Measurements from ENCODE around the gene APLN. TPM values are rescaled to one million over a fixed set of nuclear protein-coding genes. Genes with fewer than 3 reads are reported as not detected.

APLN gene
- total RNA-seq, 1 donor from 2014 or later = 2.1 TPM

DNA sequence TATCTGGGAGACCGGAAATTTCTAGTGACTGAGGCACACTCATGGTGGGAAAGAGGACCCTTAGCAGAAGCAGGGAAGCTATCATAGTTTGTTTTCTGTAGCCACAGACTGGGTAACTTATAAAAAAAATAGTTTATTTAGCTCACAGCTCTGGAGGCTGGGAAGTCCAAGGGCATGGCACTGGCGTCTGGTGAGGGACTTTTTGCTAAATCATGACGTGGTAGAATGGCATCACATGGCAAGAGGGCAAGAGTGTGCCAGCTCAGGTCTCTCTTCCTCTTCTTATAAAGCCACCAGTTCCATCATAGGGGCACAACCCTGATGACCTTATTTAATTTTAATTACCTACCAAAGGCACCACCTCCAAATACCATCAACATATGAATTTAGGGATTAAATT lies 13.3 kb downstream of the APLN start:
- Histone ChIP-seq H3K79me2 (ENCODE audit: insufficient read depth, low read length) (no peaks in the 10 kb centered on the region), H3K4me3 (ENCODE audit: insufficient read depth, low read depth, low read length) (no peak overlapping the region), H3K36me3 (ENCODE audit: insufficient read depth, low read length) (no peaks in the 10 kb centered on the region), H4K20me1 (ENCODE audit: insufficient read depth, low read length) (no peaks in the 10 kb centered on the region), H2AFZ (ENCODE audit: low read depth, low read length) (no peak overlapping the region), H3K27me3 (ENCODE audit: insufficient read depth, low read length) (no peaks in the 10 kb centered on the region), H3K9ac (ENCODE audit: low read length) (no peak overlapping the region), H3K4me1 (ENCODE audit: insufficient read depth, low read length) (no peaks in the 10 kb centered on the region), H3K9me3 (ENCODE audit: insufficient read depth, low read depth, low read length) (no peaks in the 10 kb centered on the region), H3K4me2 (ENCODE audit: low read length) (no peak overlapping the region), H3K27ac (ENCODE audit: low read depth, low read length) (no peak overlapping the region)
- Mint-ChIP-seq H3K27me3 (ENCODE audit: low read depth, unreplicated experiment) (peaks cover 26% of the 10 kb centered on the region), H3K4me1 (ENCODE audit: low read depth, unreplicated experiment) (no peaks in the 10 kb centered on the region), H3K27ac (ENCODE audit: unreplicated experiment) (no peak overlapping the region), H3K4me3 (ENCODE audit: unreplicated experiment) (no peak overlapping the region), H3K36me3 (ENCODE audit: low read depth, unreplicated experiment) (no peaks in the 10 kb centered on the region), H3K9me3 (ENCODE audit: unreplicated experiment) (no peaks in the 10 kb centered on the region)
- TF ChIP-seq, protein P1, sequence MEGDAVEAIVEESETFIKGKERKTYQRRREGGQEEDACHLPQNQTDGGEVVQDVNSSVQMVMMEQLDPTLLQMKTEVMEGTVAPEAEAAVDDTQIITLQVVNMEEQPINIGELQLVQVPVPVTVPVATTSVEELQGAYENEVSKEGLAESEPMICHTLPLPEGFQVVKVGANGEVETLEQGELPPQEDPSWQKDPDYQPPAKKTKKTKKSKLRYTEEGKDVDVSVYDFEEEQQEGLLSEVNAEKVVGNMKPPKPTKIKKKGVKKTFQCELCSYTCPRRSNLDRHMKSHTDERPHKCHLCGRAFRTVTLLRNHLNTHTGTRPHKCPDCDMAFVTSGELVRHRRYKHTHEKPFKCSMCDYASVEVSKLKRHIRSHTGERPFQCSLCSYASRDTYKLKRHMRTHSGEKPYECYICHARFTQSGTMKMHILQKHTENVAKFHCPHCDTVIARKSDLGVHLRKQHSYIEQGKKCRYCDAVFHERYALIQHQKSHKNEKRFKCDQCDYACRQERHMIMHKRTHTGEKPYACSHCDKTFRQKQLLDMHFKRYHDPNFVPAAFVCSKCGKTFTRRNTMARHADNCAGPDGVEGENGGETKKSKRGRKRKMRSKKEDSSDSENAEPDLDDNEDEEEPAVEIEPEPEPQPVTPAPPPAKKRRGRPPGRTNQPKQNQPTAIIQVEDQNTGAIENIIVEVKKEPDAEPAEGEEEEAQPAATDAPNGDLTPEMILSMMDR (IDR thresholded peaks at IDR 0.05; ENCODE audit: insufficient read depth, low read depth, low read length) = no peak
- TF ChIP-seq EZH2 (IDR thresholded peaks at IDR 0.05; ENCODE audit: insufficient read depth, low read length) = no peak
- DNase-seq (ENCODE audit: low read depth) (no peak), FAIRE-seq (no peak)

DNA sequence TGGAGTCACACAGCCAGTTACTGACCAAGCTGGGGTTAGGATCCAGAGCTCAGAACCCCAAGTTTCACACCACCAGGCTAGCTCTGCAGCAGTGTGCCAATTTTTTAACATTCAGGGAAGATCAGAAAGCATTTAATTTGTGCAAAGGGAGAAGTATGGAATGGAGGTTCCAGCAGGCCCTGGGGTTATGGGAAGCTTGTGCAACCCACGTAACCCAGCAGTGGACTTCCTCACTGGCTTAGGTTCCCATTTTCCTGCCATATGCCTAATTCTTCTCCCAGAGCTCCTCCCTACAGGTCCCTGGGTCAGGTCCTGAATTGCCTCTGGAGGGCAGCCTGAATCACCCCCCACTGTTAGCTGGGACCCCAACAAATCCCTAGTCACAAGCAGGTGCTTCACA lies 14.0 kb downstream of the APLN start:
- no peak overlapping the region for H3K4me3 ChIP-seq (ENCODE audit: insufficient read depth, low read depth, low read length)
- H3K4me1 Mint-ChIP-seq (ENCODE audit: low read depth, unreplicated experiment) = no peaks in the 10 kb centered on the region
- H3K4me1 ChIP-seq (ENCODE audit: insufficient read depth, low read length) = no peaks in the 10 kb centered on the region
- no peaks in the 10 kb centered on the region for H4K20me1 ChIP-seq (ENCODE audit: insufficient read depth, low read length)
- no peak overlapping the region for H3K27ac ChIP-seq (ENCODE audit: low read depth, low read length)
- H3K4me3 Mint-ChIP-seq (ENCODE audit: unreplicated experiment) = no peak overlapping the region
- H3K9me3 Mint-ChIP-seq (ENCODE audit: unreplicated experiment) = no peaks in the 10 kb centered on the region
- TF ChIP-seq, protein P1 (IDR thresholded peaks at IDR 0.05; ENCODE audit: insufficient read depth, low read depth, low read length) = no peak
- no peak for TF ChIP-seq EZH2 (IDR thresholded peaks at IDR 0.05; ENCODE audit: insufficient read depth, low read length)
- H3K27me3 ChIP-seq (ENCODE audit: insufficient read depth, low read length) = no peaks in the 10 kb centered on the region
- FAIRE-seq (no peak), DNase-seq (ENCODE audit: low read depth) (no peak)
- H3K36me3 ChIP-seq (ENCODE audit: insufficient read depth, low read length) = no peaks in the 10 kb centered on the region
- peaks cover 22% of the 10 kb centered on the region for H3K27me3 Mint-ChIP-seq (ENCODE audit: low read depth, unreplicated experiment)
- no peaks in the 10 kb centered on the region for H3K9me3 ChIP-seq (ENCODE audit: insufficient read depth, low read depth, low read length)
- no peak overlapping the region for H3K4me2 ChIP-seq (ENCODE audit: low read length)
- no peak overlapping the region for H2AFZ ChIP-seq (ENCODE audit: low read depth, low read length)
- no peak overlapping the region for H3K9ac ChIP-seq (ENCODE audit: low read length)
- H3K27ac Mint-ChIP-seq (ENCODE audit: unreplicated experiment) = no peak overlapping the region
- no peaks in the 10 kb centered on the region for H3K79me2 ChIP-seq (ENCODE audit: insufficient read depth, low read length)
- no peaks in the 10 kb centered on the region for H3K36me3 Mint-ChIP-seq (ENCODE audit: low read depth, unreplicated experiment)

DNA sequence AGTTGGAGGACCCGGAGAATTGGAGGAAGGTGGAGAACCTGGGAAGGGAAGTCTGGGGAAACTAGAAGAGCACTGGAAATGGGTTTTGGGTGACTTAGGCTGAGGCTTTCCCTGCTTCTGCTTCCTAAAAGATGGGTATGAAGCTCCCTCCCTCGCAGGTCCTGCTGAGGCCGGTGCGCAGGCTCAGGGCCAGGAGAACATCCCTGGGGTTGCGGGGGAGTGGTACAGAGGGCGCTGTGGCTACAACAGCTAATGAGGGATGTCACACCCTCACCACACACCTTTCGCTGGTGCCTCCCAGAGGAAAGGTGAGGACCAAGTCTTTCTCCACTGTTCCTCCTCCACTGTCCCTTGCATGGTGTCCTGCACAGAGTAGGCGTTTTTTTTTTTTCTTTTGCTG lies 15.8 kb downstream of the APLN start:
- Histone ChIP-seq H3K4me1 (ENCODE audit: insufficient read depth, low read length) (no peaks in the 10 kb centered on the region), H3K27ac (ENCODE audit: low read depth, low read length) (no peak overlapping the region), H3K36me3 (ENCODE audit: insufficient read depth, low read length) (no peaks in the 10 kb centered on the region), H4K20me1 (ENCODE audit: insufficient read depth, low read length) (no peaks in the 10 kb centered on the region), H2AFZ (ENCODE audit: low read depth, low read length) (no peak overlapping the region), H3K27me3 (ENCODE audit: insufficient read depth, low read length) (no peaks in the 10 kb centered on the region), H3K9me3 (ENCODE audit: insufficient read depth, low read depth, low read length) (no peaks in the 10 kb centered on the region), H3K79me2 (ENCODE audit: insufficient read depth, low read length) (no peaks in the 10 kb centered on the region), H3K9ac (ENCODE audit: low read length) (no peak overlapping the region), H3K4me2 (ENCODE audit: low read length) (no peak overlapping the region), H3K4me3 (ENCODE audit: insufficient read depth, low read depth, low read length) (no peak overlapping the region)
- no peaks in the 10 kb centered on the region for H3K36me3 Mint-ChIP-seq (ENCODE audit: low read depth, unreplicated experiment)
- FAIRE-seq (no peak), DNase-seq (ENCODE audit: low read depth) (no peak)
- no peak overlapping the region for H3K27ac Mint-ChIP-seq (ENCODE audit: unreplicated experiment)
- H3K4me3 Mint-ChIP-seq (ENCODE audit: unreplicated experiment) = no peak overlapping the region
- no peaks in the 10 kb centered on the region for H3K9me3 Mint-ChIP-seq (ENCODE audit: unreplicated experiment)
- H3K27me3 Mint-ChIP-seq (ENCODE audit: low read depth, unreplicated experiment) = peaks cover 14% of the 10 kb centered on the region
- H3K4me1 Mint-ChIP-seq (ENCODE audit: low read depth, unreplicated experiment) = no peaks in the 10 kb centered on the region
- TF ChIP-seq EZH2 (IDR thresholded peaks at IDR 0.05; ENCODE audit: insufficient read depth, low read length) = no peak
- TF ChIP-seq, protein P1 (IDR thresholded peaks at IDR 0.05; ENCODE audit: insufficient read depth, low read depth, low read length) = no peak
